ENCODE results near the gene ANKRD1. TPM values are rescaled to one million over a fixed set of nuclear protein-coding genes. Genes with fewer than 3 reads are reported as not detected.

The ANKRD1 gene
- total and polyA plus RNA-seq, 2 of the 8 experiments (the other 6 are each of a cell fraction or from before 2014, with no cell fraction given), result 0.03 TPM; not detected in 1

GRCh38 chr10:90913774-90914420 lies 7.0 kb downstream of the ANKRD1 start:
- H4K5ac ChIP-seq (ENCODE audit: insufficient read length, low read depth, low read length), result no peak overlapping the region
- no peak overlapping the region for H2BK5ac ChIP-seq (ENCODE audit: low read depth, low read length)
- H2AK5ac ChIP-seq (ENCODE audit: low read depth, low read length), result no peak overlapping the region
- DNase-seq (ENCODE audit: low read depth in 1 of 2, low spot score in 2 of 2), result no peak
- ChIA-PET POLR2A (ENCODE audit: partially characterized antibody) (no interaction called here), CTCF (ENCODE audit: partially characterized antibody) (interaction anchor here (0.7 to 4.3 kb wide), 6 partner anchors 8 to 382 kb away, joined by 3 to 51 read pairs (median 18); partner anchors contain the start of gene ANKRD1)
- H3K79me1 ChIP-seq (ENCODE audit: low read depth, low read length), result no peaks in the 10 kb centered on the region
- H2BK20ac ChIP-seq (ENCODE audit: low read length), result no peak overlapping the region
- no peak overlapping the region for H4K91ac ChIP-seq (replicated peaks; ENCODE audit: insufficient read length, low read length)
- H3K18ac ChIP-seq (ENCODE audit: extremely low read depth, low read length), result no peak overlapping the region
- H3K4me3 ChIP-seq (ENCODE audit: extremely low read depth in 1 of 4, insufficient read depth in 2 of 4, low read depth in 3 of 4, low read length in 4 of 4), result no peak overlapping the region
- H3K79me2 ChIP-seq (ENCODE audit: control insufficient read depth in 1 of 2, insufficient read depth in 2 of 2, low read length in 2 of 2), result no peaks in the 10 kb centered on the region
- H3K36me3 ChIP-seq (ENCODE audit: control insufficient read depth in 2 of 4, insufficient read depth in 4 of 4, low read length in 3 of 4), result no peaks in the 10 kb centered on the region
- H3K4me2 ChIP-seq (ENCODE audit: insufficient read depth in 1 of 2, low read depth in 2 of 2, low read length in 2 of 2), result no peak overlapping the region
- WGBS, 2 experiments (ENCODE audit: extremely low coverage in 1 of 2, insufficient coverage in 1 of 2, insufficient read length in 1 of 2, insufficient replicate concordance in 2 of 2, low coverage in 1 of 2, low lambda C conversion rate in 2 of 2, missing lambda C conversion rate in 1 of 2), result 89% methylated on average over 2 of the region's 2 CpGs; no CpG with 5 or more reads in 1 of the 2 experiments
- H4K8ac ChIP-seq (ENCODE audit: extremely low read depth, insufficient read depth, low read length), result no peak overlapping the region
- no peak overlapping the region for H2BK120ac ChIP-seq (replicated peaks; ENCODE audit: low read depth, low read length)
- peaks cover 0 to 2% of the 10 kb centered on the region in 2 experiments for H4K20me1 ChIP-seq (replicated peaks in 1 of 2; ENCODE audit: control insufficient read depth in 1 of 2, insufficient read depth in 2 of 2, low read length in 2 of 2)
- H3K23ac ChIP-seq (ENCODE audit: insufficient read length), result no peak overlapping the region
- no peaks in the 10 kb centered on the region for H3K4me1 ChIP-seq (replicated peaks in 1 of 4; ENCODE audit: control insufficient read depth in 3 of 4, insufficient read depth in 4 of 4, low read length in 3 of 4)
- H3K9ac ChIP-seq (replicated peaks in 1 of 4; ENCODE audit: extremely low read depth in 1 of 4, low read depth in 3 of 4, low read length in 3 of 4), result no peak overlapping the region
- H3K23me2 ChIP-seq (ENCODE audit: low read depth, low read length), result no peaks in the 10 kb centered on the region
- no peak overlapping the region for H2BK15ac ChIP-seq (ENCODE audit: low read length)
- no peak overlapping the region for H2BK12ac ChIP-seq (ENCODE audit: low read depth, low read length)
- no peak overlapping the region for H3K56ac ChIP-seq (replicated peaks; ENCODE audit: insufficient read length, low read depth, low read length)
- no peak overlapping the region for H3K4ac ChIP-seq (replicated peaks; ENCODE audit: insufficient read length, low read depth, low read length)
- H3K27ac ChIP-seq (ENCODE audit: low read depth, low read length), result no peak overlapping the region
- H3K14ac ChIP-seq (ENCODE audit: insufficient read length), result no peak overlapping the region
- H3K9me3 ChIP-seq (ENCODE audit: insufficient read depth in 2 of 2, low read depth in 1 of 2, low read length in 1 of 2), result no peaks in the 10 kb centered on the region; a peak in 1 of 4 replicates
- FAIRE-seq, result no peak
- no peak overlapping the region for H2AFZ ChIP-seq (ENCODE audit: low read length)
- peaks cover 49 to 66% (median 64%) of the 10 kb centered on the region in 4 experiments for H3K27me3 ChIP-seq (replicated peaks in 1 of 4; ENCODE audit: control insufficient read depth in 3 of 4, extremely low read depth in 1 of 4, insufficient read depth in 3 of 4, low read length in 3 of 4)
- TF ChIP-seq SAP30 (IDR thresholded peaks at IDR 0.05; ENCODE audit: insufficient read depth, insufficient replicate concordance, low read length), result no peak
- TF ChIP-seq HDAC6 (IDR thresholded peaks at IDR 0.05; ENCODE audit: low read depth, low read length), result no peak
- TF ChIP-seq BACH1 (IDR thresholded peaks at IDR 0.05; ENCODE audit: low read length), result no peak
- TF ChIP-seq CBX5 (IDR thresholded peaks at IDR 0.05; ENCODE audit: low read depth, low read length), result no peak
- no peak for TF ChIP-seq NANOG (IDR thresholded peaks at IDR 0.05; ENCODE audit: insufficient read depth, low read depth, low read length, poor library complexity, severe bottlenecking)
- TF ChIP-seq ZNF274 (IDR thresholded peaks at IDR 0.05; ENCODE audit: borderline replicate concordance, extremely low read depth, low read length), result no peak
- no peak for TF ChIP-seq ASH2L (IDR thresholded peaks at IDR 0.05; ENCODE audit: low read length)
- no peak for TF ChIP-seq POLR2A (IDR thresholded peaks at IDR 0.05; ENCODE audit: control extremely low read depth in 1 of 2, low read depth in 2 of 2, low read length in 2 of 2)
- TF ChIP-seq SIRT6 (IDR thresholded peaks at IDR 0.05; ENCODE audit: low read length), result no peak
- no peak for TF ChIP-seq MAFK (IDR thresholded peaks at IDR 0.05; ENCODE audit: low read depth, low read length)
- no peak for TF ChIP-seq FOSL1 (IDR thresholded peaks at IDR 0.05; ENCODE audit: insufficient read depth, low read depth, low read length)
- no peak for TF ChIP-seq SRF (IDR thresholded peaks at IDR 0.05; ENCODE audit: low read depth, low read length)
- no peak for TF ChIP-seq SP2 (IDR thresholded peaks at IDR 0.05; ENCODE audit: low read length)
- no peak for TF ChIP-seq TEAD4 (IDR thresholded peaks at IDR 0.05; ENCODE audit: low read depth, low read length)
- TF ChIP-seq SUZ12 (IDR thresholded peaks at IDR 0.05; ENCODE audit: low read length), result no peak
